Skeletal muscle cell (primary cell): ENCODE data around the gene SPPL3.

Source experiments
- DNase-seq: peaks from one replicate; pipeline ENCODE4 v3.0.0-alpha.2; 2010; ENCODE audit warnings: low read depth
- H3K4me3 ChIP-seq: 2 replicates; pipeline ENCODE4 v1.5.1; 2011; ENCODE audit warnings: low read depth, mild to moderate bottlenecking, control low read depth, low read length, moderate library complexity

Gene SPPL3

DNA sequence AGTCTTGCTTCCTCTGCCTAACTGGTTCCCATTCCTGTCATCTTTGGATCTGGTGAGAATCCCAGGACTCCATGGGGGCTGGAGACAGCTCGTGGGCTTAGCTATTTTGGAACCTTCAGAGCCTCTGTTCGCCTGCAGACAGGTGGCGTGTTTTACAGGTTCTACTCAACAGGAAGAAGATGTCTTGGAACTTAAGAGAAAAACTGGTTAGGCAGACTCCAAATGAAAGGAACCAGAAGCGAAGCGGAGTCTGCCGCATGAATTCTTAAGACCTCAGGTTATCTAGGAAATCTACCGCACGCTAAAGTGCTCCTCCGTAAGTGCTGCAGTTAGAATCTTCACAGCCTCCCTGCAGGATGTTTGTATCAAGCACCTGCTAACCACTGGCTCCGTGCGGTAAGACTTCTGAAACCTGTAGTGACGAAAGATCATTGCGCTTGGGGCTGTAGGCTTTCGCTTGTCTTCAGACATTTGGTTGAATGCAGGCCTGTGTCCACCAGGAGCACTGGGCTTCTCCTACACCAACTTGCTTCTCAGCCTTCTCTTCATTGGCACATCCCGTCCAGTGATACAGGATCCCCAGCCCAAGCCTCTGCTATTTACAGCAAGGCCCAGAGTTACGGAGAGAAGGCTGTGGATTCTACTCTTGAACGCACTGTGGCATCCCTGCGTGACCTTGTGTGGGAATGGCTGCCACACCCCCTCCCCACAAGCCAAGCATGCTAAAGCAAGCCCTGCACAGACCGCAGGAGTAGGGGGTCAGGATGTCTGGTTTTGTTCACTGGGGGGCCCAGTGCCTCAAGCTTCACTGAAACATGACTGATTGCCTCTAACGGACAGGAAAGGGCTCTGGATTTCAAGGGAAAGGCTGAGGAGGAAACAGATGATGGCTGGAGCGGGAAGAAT is 143.6 kb downstream of the SPPL3 start:
- no peak overlapping the region for H3K4me3 ChIP-seq
- DNase-seq = no peak

DNA sequence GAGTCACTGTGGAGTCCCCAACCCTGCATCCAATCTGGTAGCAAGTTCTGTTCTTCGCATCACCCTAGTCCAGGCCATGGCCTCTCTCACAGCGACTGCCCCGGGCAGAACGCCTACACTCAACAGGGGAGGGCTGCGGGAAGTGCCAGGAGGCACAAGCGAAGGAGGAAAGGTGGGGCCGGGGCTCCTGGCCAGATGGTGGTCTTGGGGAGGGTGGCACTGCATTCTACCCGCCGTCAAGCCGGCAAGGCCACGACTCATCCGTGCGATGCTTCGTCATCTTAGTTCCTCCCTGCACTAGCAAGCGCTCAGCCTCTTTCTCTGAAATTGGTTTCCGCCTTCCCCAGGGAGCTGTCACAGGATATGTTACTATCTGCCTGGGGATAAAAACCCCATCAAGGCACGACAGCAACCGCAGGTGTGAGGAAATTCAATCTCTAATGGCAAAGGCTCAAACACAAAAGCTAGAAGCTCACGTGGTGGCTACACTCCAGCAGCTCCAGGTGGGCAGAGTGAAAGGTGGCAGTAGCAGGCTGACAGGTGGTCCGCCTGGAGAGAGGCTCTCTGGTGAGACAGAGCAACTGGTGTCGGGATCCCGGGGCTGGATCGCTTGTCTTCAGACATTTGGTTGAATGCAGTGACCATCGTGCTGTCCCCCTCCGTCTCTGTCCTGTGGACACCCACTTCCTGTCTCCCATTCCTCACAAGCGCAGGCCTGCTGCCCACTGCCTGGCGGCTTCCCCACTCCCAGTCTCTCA is 144.4 kb downstream of the SPPL3 start:
- H3K4me3 ChIP-seq = no peak overlapping the region
- DNase-seq = no peak

DNA sequence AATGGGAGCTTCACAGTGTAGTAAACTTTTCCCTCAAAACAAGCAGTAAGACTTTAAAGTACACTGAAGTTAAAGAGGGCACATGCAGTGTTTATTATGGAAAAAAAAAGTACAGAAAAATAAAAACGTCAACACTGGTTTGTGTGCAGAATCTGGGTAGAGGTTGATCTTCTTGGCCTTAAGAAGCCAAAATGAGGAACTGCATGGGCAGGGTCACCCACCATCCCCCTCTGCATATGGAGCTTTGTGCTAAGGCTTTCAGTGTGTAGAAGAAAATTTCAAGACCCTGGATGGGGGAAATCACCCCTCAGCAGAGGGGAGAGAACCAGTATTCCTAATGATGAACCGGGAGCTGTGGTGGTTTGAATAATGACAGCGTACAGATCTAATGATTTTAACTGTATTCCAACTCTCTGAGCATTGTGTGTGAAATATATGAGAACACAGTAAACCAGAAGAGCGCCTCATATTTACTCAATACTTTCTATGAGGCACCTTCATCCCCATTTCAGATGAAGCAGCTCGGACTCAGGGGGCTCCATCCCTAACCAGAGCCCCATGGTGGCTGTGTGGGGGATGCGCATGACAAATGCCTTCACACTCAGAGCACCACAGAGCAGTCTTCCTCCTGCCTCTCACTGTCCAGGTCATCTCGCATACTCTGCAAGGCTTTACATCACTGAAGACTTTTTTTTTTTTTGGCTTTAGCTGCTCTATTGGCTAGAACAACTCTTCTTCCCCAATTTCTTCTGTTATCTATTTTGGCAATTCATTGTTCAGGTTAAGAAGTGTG is 145.2 kb downstream of the SPPL3 start:
- no peak for DNase-seq
- H3K4me3 ChIP-seq = no peak overlapping the region

DNA sequence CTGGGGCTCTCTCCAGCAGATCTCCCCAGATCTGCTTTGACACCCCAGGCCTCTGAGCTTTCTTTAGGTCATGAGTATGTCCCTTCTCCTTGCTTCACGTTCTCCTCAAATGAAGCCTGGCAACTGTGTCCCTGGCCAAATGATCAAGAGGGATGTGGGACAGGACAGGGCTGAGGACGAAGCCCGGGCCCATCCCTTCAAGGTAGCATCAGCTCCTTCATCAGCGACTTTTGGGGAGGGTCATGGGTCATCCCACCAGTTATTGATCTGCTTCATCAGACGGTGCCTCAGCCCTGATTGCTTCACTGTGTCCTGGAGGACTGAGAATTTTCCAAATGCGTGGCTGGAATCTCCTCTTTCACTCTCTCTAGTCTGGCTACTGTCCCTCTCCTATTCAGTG is 146.2 kb downstream of the SPPL3 start:
- no peak for DNase-seq
- no peak overlapping the region for H3K4me3 ChIP-seq

DNA sequence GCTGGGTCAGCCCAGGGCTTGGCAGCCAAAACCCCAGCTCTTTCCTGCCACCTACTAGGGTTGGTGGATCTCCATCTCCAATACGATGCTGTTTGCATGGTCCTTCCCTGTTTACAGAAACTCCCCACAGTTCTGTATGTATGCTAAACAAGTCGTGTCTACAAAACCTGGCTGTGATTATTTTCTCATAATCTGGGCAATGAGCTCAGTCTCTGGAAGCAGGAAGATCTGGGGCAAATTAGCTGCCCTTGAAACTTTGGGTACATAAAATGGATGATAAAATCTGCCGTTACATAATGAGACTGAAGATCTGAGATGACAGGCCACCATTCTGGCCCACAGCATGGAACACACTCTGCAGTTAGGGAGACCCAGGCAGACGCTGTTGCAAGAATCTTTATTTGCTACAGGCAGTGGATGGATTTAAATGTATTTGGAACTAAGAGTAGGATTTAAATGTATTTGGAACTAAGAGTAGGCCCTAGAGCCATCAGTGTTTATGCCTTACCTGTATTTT is 146.9 kb downstream of the SPPL3 start:
- no peak overlapping the region for H3K4me3 ChIP-seq
- no peak for DNase-seq

DNA sequence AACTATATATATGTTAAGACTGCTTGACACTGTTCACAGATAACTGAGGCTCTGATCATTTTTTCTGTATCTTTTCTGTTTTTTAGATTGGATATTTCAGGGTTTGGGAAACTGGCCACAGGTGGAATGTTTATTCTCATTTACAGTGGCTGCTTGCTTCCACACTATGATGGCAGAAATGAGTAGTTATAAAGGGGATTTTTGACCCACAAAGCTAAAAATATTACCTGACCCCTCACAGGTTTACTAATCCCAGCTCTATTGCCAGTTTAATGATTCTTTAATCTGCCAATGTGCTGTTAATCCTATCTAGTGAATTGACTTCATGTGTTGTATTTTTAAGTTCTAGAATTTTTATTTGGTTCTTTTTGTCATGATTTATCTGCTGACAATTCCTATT is 148.9 kb downstream of the SPPL3 start:
- no peak overlapping the region for H3K4me3 ChIP-seq
- no peak for DNase-seq

DNA sequence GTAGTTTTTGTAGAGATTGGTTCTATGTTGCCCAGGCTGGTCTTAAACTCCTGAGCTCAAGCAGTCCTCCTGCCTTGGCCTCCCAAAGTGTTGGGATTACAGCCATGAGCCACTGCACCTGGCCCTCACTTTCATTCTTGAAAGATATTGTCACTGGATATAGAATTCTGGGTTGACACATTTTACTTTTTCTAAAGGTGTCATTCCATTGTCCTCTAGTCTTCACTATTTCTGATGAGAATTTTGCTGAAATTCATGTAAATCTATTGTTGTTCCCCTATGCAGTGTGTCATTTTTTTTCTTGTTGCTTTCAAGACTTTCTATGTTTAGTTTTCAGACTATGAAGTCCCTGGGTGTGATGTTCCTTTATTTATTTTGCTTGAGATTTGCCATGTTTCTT is 149.4 kb downstream of the SPPL3 start:
- no peak overlapping the region for H3K4me3 ChIP-seq

DNA sequence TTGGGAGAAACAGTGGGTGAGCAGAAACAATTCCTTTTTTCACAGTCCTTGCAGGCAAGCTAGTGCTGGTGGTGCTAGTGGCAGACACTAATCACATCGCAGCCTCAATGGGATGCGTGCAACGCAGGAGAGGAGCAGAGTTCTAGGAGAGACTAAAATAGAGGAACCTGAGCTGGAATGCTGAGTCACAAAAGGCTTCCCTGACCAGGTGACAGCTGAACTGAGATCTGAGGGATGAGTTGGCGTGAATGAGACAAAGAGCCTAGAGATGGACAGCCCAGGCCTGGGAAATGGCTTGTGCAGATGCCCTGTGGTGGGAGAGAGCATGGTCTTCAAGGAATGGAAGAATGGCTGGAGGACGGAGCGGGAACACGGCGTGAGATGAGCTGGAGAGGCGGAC is 152.8 kb downstream of the SPPL3 start:
- H3K4me3 ChIP-seq = no peak overlapping the region
- no peak for DNase-seq

More for the DNA sequence above, 149.4 kb downstream of the SPPL3 start:
- no peak for DNase-seq

DNA sequence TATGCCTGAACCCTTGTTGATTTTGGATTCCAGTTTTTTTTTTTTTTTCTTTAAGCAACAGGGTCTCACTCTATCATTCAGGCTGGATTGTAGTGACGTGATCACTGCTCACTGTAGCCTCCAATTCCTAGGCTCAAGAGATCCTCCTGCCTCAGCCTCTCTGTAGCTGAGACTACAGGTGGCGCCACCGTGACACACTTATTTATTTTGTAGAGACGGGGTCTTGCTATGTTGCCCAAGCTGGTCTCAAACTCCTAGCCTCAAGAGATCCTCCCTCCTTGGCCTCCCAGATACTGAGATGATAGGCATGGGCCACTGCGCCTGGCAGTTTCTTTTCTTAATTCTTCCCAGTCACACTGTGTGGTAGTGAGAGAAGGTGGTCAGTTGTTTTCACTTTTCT is 153.4 kb downstream of the SPPL3 start:
- H3K4me3 ChIP-seq = no peak overlapping the region
- DNase-seq = no peak

DNA sequence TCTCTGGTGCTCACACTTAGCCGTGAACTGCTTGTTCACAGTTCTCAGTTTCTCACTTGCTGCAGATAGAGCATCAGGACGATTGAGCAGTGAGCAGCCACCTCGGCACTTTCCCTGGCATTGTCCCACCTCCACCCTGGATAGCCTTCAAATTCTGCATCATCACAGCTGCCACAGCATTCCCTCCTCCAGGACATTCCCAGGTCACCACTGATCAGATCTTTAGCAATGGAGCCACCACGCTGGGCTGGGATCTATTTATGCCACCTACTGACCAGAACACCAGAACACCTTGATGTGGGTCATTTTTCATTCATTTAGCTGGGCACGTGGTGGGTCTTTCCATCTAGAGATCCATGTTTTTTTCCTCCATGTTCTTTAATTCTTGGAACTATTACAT is 154.9 kb downstream of the SPPL3 start:
- DNase-seq = no peak

DNA sequence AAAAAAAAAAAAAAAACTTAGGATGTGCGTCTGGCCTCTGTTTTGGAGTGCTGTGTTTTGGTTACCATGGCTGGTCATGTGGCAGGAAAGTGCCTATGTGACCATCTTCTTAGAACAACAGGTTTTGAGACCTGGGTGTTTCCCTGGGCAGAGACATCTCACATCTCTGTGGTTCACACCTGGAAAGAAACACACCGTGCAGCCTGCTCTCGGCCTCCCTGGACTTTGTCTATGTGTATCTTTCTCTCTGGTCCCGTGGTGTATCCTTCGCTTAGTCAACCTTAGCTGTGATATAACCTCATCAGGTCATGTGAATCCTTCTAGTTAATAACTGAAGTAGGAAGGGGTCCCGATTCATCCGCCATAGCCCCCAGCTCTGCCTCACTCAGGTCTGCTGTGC is 155.9 kb downstream of the SPPL3 start:
- no peak overlapping the region for H3K4me3 ChIP-seq
- no peak for DNase-seq

More for the DNA sequence above, 154.9 kb downstream of the SPPL3 start:
- H3K4me3 ChIP-seq = no peak overlapping the region

DNA sequence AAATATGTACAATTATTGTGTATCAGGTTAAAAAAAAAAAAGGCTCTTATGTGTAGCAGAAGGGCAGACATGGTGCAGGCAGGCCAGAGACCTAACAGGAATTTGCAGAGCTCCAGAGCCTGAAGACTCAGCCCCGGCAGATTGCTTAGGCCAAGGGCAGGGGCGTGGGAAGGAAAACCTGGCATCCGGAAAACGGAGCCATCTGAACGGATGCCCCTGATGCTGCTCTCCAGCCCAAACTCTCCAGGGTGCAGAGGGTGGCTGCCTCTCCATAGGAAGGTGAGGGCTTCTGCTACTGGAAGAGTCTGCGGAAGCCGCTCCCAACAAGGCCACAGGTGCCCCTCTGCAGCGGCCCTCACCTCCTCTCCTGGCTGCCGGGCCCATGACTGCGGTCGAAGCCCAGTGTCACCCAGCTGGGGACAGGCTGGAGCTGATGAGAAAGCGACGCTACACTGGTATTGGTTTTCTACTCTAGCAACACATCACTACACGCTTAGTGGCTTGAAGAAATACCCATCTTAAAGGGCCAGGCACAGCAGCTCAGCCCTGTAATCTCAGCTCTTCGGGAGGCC is 159.2 kb downstream of the SPPL3 start:
- no peak overlapping the region for H3K4me3 ChIP-seq
- DNase-seq = no peak

DNA sequence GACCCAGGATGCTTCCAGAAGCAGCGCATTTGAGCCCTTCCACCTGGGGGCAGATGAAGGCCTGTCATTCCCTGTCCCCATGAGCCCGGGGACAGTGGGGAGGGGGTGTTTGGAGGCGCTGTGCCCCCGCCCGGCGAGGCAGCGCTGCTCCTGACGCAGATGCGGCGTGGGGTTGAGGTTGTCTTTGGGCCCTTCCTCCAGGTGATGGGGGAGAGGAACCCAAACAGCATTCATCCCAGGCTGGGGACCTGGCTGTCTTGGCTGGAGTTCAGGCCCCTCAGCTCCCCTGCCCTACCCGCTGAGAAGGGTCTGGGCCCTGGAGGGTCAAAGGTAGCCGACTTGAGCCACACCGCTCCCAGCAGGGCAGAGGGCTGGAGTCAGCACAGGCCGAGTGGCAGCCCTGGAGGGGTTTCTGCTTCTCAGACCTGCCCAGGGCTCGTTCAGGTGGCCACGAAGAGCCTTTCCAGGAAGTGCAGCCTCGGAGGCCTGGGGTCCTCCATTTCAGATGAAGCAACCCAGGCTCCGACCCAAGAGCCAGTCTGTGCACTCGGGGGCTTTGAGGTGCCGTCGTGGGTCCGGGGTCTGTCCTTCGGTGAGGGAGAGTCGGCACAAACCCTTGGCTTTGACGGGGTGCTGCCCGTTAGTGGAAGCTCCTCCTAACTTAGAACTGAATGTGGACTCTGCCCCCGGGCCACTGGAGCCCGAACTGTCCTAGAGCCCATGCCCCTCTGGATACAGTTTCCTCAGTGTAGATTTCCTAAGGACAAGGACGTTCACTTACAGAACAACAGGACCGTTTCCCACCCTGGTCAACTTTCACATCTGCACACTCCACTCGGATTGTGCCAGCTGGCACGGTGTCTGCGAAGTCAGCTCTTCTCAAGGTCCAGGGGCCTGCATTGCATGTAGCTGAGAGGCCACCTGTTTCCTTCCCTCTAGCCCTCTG is 162.4 kb downstream of the SPPL3 start:
- no peak overlapping the region for H3K4me3 ChIP-seq
- DNase-seq = no peak

DNA sequence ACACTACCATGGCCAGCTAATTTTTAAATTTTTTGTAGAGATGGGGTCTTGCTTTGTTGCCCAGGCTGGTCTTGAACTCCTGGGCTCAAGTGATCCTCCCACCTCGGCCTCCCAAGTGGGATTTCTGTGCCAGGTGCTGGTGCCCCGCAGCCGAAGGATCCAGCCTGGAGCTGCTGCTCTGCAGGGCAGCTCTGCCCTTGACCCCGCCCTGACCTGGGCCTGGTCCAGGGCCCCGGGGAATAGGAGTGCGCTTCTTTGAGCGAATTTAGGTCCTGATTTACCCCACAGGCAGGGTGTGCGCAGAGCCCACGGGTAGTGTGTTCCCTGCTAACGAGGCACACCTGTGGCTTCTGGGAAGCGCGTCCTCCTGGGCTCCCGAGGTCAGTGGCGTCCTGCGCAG is 163.3 kb downstream of the SPPL3 start:
- no peak overlapping the region for H3K4me3 ChIP-seq
- DNase-seq = no peak

DNA sequence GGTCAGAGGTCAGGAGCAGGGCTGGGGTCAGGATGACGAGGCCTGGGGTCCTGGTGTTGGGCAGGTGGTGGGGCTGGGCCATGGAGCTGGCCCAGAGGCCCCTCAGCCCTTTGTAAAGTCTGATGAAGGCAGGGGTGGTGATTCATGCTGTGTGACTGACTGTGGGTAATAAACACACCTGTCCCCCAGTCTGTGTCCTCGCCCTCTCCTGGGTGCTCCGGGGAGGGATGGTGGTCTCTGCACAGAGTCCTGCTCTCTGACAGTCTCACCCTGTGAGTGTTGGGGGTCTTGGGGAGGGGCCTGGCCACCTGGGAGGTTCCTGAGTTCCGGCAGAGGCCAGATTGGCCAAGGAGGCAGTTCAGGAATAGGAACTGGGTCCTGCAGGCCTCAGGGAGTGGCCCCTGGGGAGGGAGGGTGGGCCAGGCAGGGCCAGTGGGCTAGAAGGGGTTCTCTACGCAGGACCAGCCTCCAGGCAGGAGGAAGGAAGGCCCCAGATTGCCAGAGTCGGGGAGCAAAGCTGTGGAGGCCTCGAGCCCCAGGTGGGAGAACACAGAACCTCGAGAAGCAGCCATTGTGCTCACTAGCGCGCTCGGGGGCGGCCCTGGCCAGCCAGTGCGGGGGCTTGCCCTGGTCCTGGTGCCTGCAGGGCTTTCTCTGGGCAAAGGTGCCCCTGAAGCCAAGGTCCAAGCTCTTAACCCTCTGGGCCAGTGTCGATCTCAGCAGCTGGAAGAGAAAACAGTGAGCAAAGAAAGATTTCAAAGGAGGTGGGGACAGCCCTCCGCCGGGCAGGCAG is 164.1 kb downstream of the SPPL3 start:
- H3K4me3 ChIP-seq = no peak overlapping the region
- DNase-seq = no peak

DNA sequence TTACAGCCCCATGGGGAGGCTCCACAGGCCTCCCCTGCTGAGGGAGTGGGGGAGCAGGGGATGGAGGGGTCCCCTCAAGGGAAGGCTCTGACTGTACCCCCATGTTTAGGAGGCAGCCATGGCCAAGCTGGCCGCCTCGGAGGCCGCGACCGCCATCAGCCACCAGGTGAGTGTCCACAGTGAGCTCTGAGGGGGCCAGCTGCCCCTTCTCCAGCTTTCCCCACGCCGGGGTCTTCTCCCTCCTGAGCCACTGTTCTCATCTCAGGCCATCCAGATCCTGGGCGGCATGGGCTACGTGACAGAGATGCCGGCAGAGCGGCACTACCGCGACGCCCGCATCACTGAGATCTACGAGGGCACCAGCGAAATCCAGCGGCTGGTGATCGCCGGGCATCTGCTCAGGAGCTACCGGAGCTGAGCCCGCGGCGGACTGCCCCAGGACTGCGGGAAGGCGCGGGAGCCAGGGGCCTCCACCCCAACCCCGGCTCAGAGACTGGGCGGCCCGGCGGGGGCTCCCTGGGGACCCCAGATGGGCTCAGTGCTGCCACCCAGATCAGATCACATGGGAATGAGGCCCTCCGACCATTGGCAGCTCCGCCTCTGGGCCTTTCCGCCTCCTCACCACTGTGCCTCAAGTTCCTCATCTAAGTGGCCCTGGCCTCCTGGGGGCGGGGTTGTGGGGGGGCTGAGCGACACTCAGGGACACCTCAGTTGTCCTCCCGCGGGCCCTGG is 165.0 kb downstream of the SPPL3 start:
- DNase-seq = no peak
- H3K4me3 ChIP-seq = no peak overlapping the region
